Fibroblast of gingiva (primary cell): ENCODE data around the gene ARL15.

Source experiments
- DNase-seq: peaks from one replicate; pipeline ENCODE4 v3.0.0-alpha.2; 2011; ENCODE audit warnings: low read depth

The ARL15 gene

DNA sequence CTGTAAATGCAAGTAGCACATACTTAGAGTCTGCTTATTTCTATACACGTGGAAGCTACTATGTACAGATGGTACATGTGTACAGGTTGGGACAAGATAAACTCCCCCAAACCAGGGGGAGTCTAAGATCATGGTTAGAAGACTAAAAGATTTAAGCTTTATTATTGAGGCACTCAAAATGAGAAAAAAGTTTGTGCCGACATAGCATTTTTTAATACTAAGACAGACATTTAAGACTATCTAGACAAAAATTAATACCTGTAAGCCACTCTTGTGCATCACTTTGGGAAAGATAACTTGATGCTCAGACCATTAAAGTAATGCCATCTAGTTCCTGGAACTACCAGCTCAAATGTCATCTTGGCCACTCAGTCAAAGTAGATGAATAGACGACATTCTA is 279.4 kb downstream of the ARL15 start:
- no peak for DNase-seq

DNA sequence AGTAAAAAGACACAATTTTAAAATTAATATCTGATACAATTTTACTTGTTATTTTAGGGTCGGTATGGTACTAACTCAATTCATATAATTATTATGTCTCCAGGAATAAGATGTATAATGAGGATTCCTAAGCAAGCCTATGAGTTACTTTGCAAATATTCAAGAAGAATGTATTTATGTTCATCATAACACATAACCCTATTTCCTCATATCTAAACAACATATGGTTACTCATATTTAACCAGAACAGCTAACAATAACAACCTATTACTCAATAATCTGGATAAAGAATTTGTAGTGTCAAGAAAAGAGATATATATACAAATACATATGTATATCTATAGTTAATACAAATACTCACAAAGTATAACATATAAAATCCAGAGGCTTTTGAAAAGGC is 285.9 kb downstream of the ARL15 start:
- peak; percentile 71 for DNase-seq

DNA sequence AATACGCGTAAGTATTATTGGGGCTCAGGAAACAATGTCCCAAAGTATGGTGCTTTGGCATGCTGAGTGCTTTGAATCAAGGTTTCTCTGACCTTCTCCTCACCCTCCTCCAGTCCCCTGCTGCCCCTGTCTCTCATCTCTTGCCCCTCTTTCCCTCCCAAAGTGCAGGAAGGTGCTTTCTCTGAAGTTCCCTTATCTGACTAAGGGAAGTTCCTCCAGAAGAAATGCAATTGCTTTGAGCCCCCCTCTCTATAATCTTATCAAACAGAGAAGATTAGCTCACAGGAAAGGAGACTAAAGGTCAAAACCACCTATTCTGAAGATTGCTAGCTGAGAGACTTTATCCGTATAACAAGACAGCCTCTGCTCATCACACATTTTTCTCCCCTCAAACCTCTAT is 288.1 kb downstream of the ARL15 start:
- DNase-seq = no peak

DNA sequence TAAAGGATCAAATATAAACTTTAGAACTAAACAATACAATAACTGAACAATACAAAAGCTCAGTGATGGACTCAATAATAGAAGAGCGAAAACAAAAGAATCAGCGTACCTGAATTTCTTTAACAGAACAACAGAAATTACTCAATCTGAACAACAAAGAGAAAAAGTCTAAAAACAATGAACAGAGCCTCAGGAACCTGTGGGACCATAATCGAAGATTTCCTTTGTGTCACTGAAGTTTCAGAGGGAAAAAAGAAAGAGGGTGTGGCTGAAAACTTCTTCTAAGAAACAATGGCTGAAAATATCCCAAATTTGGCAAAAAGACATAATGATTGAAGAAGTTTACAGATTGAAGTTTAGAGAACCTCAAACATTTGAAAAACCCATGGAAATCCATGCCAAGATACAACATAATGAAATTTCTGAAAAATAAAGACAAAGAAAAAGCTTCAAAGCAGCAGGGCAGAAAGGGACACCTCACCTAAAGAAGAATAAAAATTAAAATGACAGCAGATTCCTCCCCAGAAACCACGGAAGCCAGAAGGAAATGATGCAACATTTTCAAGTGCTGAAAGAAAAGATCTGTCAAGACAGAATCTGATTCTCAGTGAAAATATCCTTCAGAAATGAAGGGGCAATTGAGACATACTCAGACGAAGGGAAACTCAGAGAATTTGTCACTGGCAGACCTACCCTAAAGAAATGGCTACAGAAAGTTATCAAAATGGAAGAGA is 288.8 kb downstream of the ARL15 start:
- no peak for DNase-seq

DNA sequence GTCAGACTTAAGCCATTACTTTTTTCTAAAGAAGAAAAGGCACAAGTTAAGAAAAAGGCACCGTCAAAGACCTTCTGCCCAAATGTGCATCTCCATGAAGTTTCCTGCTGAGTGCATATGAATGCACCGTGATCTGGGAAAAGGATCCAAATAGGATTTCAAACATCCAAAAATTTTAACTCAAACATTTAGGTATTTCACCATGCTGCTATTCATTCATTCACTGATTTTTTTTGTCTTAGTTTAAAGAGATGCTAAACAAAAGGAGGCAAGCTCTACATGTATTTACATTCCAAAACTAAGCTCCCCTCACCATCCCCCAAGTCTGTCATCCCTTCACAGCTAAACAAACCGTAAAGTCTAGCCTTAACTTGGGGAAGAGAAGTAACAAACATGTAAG is 291.9 kb downstream of the ARL15 start:
- no peak for DNase-seq

DNA sequence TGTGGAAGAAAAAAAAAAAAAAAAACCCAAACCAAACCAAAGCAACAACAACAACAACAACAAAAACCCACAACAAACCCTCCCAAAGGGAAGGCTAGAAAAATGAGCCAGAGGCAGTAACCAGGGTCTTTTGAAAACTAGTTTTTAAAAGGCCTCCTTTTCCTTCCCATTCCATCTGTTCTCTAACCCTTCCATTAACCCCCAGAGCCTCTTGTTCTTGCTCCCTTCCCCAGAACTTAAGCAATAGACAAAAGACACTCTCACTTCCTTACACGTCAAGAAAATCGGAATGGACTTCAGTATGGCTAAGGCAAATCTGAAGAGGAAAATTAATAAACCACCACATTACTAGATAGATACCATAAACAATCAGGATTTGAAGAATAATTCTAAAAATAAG is 292.8 kb downstream of the ARL15 start:
- DNase-seq = no peak

DNA sequence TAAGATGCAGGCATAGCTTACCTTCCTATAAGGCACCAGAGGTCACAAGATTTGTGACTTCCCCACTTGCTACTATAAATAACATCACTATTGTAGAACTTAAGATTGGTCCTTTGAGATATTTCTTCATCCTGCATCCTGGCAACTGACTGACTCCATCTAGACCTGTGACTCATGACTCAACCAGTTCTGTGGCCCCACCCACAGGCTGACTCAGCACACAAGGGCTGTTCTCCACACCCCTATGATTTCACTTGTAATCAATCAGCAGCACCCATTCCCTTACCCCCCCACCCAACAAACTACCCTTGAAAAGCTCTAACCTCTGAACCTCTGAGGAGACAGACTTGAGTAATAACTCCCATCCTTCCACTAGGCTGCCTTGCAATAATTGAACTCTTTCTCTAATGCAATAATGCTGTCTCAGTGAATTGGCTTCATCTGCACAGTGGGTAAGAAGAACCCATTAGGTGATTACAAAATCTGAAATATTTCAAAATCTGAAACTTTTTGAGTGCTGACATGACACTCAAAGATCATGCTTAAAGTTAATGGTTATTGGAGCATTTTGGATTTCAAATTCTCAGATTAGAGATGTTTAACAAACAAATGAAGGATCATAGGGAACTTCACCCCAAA is 296.7 kb downstream of the ARL15 start:
- DNase-seq = peak; percentile 91

DNA sequence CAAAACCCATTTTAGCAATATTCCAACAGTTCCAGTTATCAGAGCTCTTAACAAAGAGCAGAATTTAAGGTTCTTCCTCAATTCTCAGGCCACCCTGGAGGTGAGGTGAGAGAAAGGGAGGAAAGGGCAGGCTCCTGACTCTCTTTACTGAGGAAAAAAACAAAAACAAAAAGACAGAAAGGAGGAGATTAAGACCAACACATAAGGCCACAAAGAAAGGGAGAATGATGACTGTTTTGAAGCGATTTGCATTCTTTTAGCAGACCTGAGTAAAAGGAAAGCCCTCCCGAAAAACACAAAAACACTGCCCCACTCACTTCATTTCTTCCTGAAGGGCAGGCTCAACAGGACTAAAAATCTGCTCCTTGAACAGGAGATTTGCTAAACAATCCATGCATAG is 300.5 kb downstream of the ARL15 start:
- no peak for DNase-seq

DNA sequence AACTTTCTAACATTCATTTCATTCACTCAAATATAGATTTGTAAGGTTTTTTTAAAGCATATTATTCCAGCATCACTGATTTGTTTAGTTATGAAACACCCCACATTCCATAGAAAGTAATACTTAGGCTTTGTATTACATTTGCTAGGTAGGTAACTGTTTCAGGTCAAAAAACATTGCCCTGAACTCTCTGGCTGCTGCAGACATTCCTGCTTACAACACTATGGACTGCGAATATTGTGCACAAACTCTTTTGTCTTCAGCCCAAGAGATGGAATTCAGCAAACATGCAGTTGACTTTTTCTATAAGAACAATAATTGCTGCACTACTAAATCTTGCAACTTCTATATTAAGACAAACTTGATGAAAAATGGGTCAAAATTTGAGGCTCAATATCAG is 301.0 kb downstream of the ARL15 start:
- DNase-seq = no peak

DNA sequence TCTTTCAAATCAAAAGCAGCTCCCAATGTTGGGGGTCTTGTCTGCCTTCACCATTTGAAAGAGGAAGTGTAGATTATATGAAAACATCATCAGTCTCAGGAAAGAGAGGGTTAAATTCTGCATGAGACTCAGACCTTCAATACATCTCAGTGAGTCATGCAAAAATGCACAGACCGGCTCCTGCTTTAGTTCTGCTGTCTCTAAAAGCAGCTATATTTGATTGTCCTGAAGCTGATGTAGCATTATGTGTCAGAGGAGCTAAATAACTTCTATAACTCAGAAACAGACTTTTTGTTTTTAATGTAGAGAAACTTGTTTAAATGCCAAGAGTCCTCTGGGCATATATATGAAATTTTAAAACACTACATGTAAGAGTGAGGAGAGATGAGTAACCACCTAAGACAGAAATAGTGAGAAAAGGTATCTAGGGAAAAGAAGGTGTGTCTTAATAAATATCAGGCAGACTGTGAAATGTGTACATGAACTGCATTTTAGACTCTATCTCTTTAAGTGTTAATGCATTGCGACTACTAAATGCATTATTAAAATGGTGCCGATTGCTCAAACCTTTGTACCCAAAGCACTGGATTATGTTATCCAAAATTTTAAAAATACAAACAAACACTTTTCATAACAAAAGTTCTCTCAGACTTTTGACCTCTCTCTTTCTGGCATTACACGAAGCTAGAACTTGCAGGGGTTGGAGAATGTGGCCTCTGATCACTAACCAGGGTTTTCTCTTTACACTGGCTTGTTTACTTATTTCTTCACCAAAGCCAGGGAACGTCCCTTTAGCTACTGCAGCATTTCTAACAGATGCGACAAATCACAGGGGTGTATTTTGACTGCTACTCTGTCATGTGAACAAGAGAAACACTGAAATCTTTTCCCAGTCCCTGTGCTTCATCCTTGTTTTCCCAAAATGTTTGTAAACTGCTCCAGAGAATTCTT is 302.3 kb downstream of the ARL15 start:
- peak; percentile 56 for DNase-seq

DNA sequence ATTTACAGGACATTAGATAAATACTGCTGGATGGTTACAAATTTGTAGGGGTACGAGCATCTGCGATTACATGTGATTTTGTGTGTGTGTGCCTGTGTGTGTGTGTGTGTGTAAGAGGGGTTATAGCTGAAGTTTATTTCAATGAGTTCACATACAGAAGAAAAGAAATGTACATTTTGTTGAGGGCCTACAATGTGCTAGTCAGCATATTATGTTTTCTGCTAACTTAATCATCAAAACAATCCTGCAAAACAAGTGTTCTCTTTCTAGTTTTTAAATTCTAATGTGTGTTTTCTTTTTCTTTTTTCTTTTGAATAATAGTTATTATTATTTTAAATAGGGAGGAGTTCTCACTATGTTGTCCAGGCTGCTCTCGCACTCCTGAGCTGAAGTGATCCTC is 305.7 kb downstream of the ARL15 start:
- no peak for DNase-seq

DNA sequence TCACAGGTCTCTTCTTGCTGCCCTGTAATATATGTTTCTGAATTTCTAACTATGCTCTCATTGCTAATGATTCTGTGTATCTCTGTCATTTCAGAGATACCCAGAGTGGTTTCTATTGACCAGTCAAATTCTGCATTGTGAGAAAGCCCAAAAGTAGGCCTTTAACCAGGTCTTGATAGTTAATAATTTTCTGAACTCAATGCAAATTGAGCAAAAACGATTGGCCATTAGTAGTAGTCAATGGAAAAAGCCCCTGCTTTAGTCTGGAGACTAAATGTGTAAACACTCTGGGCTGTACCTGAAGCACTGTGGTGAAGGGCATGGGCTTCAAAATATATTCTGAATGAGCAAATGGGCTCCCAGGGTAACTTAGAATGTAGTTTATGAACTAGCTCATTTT is 307.6 kb downstream of the ARL15 start:
- DNase-seq = no peak

DNA sequence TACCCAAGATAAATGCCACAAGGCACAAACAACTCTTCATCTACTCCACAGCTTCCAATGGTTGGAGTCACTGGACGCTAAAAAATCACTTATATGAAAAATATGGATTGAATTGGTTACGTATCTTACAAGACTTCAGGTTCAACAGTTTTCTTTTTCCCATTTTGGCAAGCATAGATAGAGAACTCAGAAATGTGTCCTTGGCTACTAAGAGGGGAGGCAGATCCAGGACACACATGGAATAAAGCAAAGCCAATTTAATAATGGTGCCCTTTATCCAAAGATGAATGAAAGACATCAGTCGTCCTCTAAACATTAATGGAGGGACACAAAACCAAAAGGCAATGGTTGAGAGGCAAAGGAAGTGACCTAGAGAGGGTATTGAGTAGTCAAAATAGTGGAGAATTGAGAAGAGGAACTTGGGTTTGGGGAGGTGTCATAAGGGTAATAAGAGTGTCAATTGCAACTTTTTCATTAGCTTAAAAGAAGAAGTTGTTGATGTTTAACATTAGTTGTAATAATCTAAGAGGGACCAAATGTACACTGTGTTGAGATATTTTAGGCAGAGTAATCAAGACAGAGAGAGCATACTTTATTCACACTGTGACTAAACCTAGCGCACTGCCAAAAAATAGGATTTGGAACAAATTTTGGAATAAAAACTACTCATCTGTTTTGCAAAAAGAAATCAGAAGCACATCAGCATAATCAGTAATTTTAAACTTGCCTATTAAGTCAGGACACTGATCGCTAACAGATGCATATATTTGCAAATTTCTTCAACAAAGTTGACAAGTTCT is 308.2 kb downstream of the ARL15 start:
- peak; percentile 29 for DNase-seq

DNA sequence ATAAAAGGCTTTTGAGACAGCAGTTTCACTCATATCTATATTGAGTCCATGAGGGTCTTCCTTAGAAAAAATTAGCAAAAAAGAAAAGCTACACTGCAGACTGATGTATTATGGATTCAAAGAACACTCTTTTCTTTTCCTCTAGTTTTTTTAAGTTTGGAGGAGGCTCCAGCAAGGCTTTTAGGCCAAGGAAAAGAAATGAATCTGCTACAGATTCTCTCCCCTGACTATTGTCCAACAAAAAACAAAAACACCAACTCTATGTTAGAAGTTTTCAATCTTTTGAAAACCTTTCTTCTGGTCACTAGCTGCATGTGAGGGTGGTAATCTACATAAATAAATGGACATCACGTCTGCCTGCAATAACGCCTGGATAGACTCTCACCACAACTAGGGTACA is 310.4 kb downstream of the ARL15 start:
- no peak for DNase-seq

DNA sequence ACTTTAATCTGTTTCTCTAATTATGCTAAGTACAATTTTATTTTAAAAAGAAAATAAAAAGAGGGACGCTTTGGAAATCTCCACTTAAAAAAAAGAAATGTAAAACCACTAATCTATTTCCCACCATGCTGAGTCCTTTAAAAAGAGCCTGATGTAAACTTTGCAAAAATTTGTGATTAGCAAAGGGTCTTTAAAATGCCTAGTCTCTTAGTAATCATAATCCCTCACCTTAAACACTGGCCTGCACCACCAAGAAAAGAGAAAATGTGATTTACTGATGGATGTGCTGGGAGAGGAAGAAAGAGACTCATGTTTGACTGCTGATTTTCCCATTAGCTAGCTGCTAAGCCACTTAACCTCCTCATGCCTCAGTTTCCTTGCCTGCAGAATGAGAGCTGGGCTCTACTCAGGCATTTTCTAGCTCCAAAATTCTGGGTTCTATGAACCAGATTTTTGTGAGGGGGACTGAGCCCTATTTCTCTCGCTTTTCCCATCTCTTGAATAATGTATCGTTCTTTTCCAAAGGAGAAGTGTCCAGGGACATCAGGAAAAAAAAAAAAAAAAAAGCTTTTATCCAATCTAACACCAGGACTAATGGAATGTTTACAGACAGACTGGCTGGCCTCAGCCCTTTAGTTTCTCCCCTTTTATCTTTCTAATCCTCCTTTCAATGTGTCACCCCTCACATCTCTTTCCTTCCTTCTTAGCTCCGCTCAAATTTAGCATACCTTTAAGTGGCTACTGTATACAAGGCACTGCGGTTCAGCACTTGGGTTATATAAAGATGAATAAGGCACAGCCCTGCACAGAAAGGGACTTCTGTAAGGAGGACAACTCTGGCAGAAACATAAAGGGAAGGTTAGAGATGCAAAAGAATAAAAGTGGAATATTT is 312.4 kb downstream of the ARL15 start:
- no peak for DNase-seq

DNA sequence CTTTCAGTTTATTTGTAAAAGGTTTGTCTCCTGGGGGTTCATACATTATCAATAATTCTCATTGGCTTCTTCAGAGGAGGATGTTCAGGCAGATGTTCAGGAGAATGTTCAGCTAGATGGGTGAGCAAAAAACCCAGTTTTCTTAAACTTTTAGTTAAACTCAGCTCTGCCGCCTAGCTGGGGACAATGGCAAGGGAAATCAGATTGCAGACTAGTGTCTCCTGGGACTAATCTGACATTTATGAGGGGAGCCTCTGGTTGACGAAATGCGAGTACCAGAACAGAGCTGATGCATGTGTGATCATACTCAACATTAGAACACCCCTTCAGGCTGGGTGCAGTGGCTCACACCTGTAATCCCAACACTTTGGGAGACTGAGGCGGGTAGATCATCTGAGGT is 314.4 kb downstream of the ARL15 start:
- no peak for DNase-seq

DNA sequence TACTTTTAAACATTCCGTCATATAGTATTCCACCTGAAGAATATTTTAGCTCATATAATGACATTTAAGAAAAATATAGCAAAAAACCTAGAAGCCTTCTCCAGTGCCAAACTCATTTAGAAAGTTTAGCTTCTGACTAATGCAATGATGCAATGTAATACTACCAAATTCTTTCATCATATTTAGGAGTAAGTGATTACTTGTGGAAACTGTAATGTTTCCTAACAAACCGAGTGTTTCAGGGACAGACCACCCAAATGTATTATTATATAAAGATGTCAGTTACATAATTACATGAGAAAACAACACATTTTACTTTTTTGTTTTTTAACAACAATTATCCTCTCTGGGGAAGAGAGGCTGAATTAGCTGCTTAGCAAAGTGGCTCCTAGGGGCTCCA is 316.2 kb downstream of the ARL15 start:
- DNase-seq = peak; percentile 63

DNA sequence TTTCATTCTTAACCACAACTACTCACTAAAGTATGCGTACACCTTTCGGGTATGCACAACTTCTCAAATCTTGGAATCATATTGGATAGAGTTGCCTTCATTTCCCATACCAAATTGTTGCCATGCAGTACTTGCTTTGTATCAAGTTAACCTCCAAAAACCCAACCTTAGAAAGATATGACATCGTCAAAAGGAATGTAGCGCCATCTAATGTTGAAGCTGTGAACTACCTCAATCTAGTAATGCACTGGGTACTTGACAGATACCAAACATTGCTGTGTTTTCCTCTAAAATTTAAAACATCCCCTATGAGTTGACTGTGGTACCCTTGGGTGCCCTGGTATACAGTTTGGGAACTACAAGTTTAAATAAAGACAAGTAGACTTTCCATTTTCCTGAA is 318.4 kb downstream of the ARL15 start:
- no peak for DNase-seq

DNA sequence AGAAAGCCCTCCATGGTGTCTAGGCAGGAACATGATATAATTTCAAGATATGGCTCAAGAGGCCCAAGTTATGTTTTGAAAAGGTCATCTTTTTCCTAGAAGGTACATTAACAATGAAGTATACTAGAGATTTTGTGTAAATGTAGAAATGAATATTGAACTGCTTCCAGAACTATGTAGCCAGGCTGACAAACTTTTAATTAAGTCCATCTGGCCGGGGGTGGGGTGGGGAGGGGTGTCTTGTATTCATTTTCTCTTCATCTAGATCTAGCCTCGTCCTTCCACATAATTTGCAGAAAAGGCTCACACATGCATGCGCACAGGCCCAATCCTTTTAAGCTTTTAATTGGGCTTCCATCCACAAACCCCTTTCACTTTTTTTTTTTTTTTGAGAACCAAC is 323.3 kb downstream of the ARL15 start:
- DNase-seq = no peak

DNA sequence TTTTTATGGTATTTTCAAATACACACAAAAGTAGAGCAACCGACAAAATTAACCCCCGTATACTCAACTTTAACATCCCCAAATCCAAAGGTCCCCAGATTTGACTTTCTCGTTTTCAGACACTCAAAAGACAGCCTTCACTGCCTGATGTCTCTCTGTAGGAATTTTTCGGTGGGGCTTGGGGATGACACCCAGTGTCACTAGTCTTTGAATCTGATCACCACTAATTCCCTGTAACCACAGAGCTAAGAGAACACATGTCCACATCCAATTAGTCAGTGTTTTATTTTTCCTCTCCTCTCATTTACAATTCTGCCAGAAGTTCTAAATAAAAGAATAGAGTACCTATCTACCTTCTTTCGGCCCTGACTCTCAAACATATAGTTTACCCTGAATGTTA is 324.6 kb downstream of the ARL15 start:
- DNase-seq = no peak

DNA sequence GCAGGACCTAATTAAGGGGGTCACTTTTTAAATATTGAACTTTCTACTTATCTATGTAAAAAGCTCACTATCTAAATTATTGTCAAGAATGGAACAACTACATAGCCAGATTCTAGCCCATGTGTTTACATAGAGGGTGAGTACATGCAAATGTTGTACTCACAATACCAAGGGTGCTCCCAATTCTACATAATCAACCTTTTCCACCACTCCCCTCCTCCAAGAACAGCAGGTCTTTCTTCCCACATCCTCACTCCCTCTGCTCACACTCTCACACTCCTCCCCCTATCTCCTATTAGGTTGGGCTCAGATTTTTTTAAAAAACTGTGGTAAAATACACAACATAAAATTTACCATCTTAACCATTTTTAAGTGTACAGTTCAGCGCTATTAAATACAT is 325.4 kb downstream of the ARL15 start:
- no peak for DNase-seq
